ENCODE results near the gene ZNF550. TPM values are rescaled to one million over a fixed set of nuclear protein-coding genes. Genes with fewer than 3 reads are reported as not detected.

Gene ZNF550
- total RNA-seq, 2 donors from 2014 or later = 4.0 to 5.1 TPM

DNA sequence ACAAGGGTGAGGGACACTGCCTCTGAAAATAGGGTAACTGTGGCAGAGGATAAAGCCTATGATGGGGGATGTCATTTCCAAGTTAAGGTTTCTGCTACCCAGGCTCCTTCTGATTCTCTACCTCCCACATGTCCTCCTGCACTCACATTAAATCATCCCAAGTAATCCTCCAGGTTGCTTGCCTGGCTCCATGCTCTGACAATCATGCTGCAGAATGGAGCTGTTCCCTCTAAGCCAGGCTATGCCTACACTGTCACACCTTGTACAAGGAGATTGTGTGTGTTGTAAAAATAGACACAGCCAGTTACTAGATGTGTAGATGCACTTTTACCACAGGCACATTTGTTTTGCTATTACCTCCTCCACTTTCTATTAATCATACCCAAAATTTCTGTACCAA, 11.0 kb upstream of the ZNF550 start:
- TF ChIP-seq, protein P1, sequence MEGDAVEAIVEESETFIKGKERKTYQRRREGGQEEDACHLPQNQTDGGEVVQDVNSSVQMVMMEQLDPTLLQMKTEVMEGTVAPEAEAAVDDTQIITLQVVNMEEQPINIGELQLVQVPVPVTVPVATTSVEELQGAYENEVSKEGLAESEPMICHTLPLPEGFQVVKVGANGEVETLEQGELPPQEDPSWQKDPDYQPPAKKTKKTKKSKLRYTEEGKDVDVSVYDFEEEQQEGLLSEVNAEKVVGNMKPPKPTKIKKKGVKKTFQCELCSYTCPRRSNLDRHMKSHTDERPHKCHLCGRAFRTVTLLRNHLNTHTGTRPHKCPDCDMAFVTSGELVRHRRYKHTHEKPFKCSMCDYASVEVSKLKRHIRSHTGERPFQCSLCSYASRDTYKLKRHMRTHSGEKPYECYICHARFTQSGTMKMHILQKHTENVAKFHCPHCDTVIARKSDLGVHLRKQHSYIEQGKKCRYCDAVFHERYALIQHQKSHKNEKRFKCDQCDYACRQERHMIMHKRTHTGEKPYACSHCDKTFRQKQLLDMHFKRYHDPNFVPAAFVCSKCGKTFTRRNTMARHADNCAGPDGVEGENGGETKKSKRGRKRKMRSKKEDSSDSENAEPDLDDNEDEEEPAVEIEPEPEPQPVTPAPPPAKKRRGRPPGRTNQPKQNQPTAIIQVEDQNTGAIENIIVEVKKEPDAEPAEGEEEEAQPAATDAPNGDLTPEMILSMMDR (IDR thresholded peaks at IDR 0.05) = no peak
- H3K4me3 ChIP-seq = no peak overlapping the region
- DNase-seq = no peak
- no peak overlapping the region for H3K27ac ChIP-seq
- H3K27me3 ChIP-seq = no peaks in the 10 kb centered on the region
- peaks cover 23% of the 10 kb centered on the region for H3K9me3 ChIP-seq
- peaks cover 23% of the 10 kb centered on the region for H3K36me3 ChIP-seq
- intact Hi-C loops (cut with DNase I) = no loop called here
- no peak overlapping the region for H3K9ac ChIP-seq (ENCODE audit: low read depth in 2 of 2, low read length in 2 of 2)
- no peaks in the 10 kb centered on the region for H3K4me1 ChIP-seq

DNA sequence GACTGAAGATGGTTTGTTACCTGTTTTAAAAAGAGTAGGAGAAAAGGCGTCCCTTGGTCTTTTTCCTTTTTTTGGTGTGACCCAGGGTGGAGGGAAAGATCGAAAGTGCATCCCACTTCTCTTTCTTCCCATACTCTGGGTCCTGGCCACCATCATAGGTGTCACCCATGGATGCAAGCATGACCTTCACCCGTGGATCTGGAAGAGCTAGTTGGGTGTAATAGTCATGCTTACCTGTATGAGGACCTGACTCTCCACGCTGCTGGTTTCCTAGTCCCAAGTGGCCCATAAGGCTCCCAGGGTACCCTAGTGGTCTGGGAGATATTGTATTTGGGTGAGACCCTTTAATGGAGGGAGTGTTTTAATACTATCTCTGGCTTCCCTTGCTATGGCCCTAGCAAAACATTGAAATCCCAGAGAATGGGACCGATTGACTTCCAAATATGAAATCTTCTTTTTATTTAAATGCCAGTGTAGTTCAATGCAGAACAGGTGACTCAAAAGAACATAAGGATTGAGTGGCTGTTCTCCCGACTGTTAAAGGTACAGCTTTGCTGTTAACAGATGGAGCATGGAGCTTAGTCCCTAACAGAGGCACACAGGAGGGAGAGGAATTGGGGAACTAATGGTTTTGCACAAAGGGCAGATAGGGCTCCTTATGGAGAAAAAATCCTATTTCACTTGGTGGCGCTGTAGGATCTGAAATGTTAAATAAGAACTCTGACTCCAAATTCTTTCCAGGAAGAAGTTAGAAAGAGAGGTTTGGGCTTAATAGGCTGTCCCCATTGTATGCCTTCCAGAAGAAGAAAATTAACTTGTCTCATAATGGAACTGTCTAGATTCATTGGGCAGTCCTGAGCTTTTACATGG, 7.0 kb upstream of the ZNF550 start:
- H3K9me3 ChIP-seq = peaks cover 12% of the 10 kb centered on the region

DNA sequence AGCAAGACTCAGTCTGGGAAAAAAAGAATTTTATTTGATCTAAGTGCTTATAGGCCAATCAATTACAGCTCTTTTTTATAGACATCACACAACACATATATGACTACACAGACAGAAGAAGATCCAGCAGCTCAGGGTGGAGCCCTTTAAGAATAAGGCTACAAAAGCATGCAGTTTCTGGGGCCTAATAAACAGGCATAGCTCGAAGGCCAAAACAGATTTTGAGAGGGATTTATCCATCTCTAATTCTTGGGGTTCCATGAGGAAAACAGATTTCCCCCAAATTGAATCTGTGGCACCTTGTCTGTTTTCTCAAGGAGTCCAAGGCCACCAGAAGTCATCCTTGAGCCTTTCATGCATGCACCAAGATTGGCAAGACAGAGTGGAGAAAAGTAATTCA, 3.9 kb upstream of the ZNF550 start:
- H3K27ac ChIP-seq = no peak overlapping the region
- no peak overlapping the region for H3K4me3 ChIP-seq
- no peak for DNase-seq
- peaks cover 3% of the 10 kb centered on the region for H3K9me3 ChIP-seq
- H3K36me3 ChIP-seq = no peaks in the 10 kb centered on the region
- intact Hi-C loops (cut with DNase I) = no loop called here
- H3K9ac ChIP-seq (ENCODE audit: low read depth in 2 of 2, low read length in 2 of 2) = no peak overlapping the region
- no peaks in the 10 kb centered on the region for H3K27me3 ChIP-seq
- no peaks in the 10 kb centered on the region for H3K4me1 ChIP-seq
- TF ChIP-seq, protein P1 (IDR thresholded peaks at IDR 0.05) = no peak

More for the DNA sequence above, 7.0 kb upstream of the ZNF550 start:
- H3K27me3 ChIP-seq = no peaks in the 10 kb centered on the region
- no peak for DNase-seq
- no peak overlapping the region for H3K9ac ChIP-seq (ENCODE audit: low read depth in 2 of 2, low read length in 2 of 2)
- no peaks in the 10 kb centered on the region for H3K4me1 ChIP-seq
- intact Hi-C loops (cut with DNase I) = no loop called here
- H3K4me3 ChIP-seq = no peak overlapping the region
- TF ChIP-seq, protein P1 (IDR thresholded peaks at IDR 0.05) = no peak
- no peaks in the 10 kb centered on the region for H3K36me3 ChIP-seq
- no peak overlapping the region for H3K27ac ChIP-seq

DNA sequence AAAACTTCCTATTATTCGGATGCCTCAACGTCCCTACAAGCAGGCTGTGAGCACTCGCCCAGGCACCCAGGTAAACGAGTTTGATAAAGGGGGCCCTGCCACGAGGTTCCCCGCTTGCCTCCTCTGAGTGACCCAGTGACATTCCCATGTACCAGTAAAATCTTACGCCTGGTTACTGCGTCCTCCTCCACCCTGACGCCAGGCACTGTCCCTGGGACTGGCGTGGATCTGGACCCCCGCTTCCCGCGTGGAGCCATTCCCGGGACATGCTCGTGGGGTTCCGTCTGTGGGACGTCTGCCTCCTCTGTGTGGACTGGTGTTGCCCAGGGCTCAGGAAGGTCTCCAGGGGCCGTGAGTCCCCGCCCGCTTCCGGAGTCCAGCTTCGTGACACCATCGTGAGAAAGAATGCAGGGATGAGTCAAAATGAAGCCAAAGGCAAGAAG, 407 bp upstream of the ZNF550 start:
- intact Hi-C loops (cut with DNase I) = no loop called here
- Histone ChIP-seq H3K27ac (no peak overlapping the region), H3K27me3 (no peaks in the 10 kb centered on the region), H3K4me3 (peak overlapping the region; percentile 83), H3K4me1 (no peaks in the 10 kb centered on the region), H3K9me3 (peaks cover 4% of the 10 kb centered on the region), H3K36me3 (no peaks in the 10 kb centered on the region), H3K9ac (ENCODE audit: low read depth in 2 of 2, low read length in 2 of 2) (peak overlapping the region in 1 of 2 donors; percentile 76)
- TF ChIP-seq, protein P1 (IDR thresholded peaks at IDR 0.05) = no peak
- no peak for DNase-seq

DNA sequence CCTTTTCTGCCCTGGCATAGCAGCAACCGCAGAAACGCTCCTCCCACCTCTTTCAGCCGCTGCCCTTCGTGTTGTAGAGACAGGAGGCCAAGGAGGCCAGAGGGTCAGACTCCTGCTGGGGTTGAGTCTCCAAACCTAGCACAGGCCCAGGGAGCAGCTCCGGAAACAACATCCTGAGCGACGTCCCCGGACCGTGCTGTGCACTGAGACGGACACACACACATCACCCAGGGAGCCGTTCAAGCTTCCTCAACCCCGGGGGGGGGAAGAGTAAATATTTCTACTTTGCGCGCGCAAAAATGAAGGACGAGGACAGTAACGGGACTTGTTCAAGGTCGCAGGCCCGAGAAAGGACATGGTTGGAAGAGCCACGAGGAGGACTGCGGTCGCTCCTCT, 657 bp downstream of the ZNF550 start:
- Histone ChIP-seq H3K36me3 (no peaks in the 10 kb centered on the region), H3K4me1 (no peaks in the 10 kb centered on the region), H3K27me3 (no peaks in the 10 kb centered on the region), H3K4me3 (peak overlapping the region; percentile 83), H3K27ac (no peak overlapping the region), H3K9ac (ENCODE audit: low read depth in 2 of 2, low read length in 2 of 2) (peak overlapping the region; percentile 66 to 76), H3K9me3 (peaks cover 4% of the 10 kb centered on the region)
- DNase-seq = peak; percentile 23
- intact Hi-C loops (cut with DNase I) = no loop called here
- TF ChIP-seq, protein P1 (IDR thresholded peaks at IDR 0.05) = no peak

All from colonic mucosa (tissue), 4 donors.